Keratinocyte (primary cell): ENCODE data around the gene PCSK2. TPM values are rescaled to one million over a fixed set of nuclear protein-coding genes. Genes with fewer than 3 reads are reported as not detected.

Experiments used
- DNase-seq: peaks from one replicate; pipeline ENCODE4 v3.0.0-alpha.2; 2011; ENCODE audit warnings: low read depth, missing footprints, low spot score
- FAIRE-seq: peaks from 2 replicates; lab custom pipeline; 2011; peaks lifted over from hg19 to GRCh38; lab: Jason Lieb, UNC
- H2AFZ ChIP-seq: 2 replicates; pipeline ENCODE4 v1.6.0; 2012; ENCODE audit warnings: low read length, control low read depth, inconsistent platforms; ENCODE audit not compliant: control insufficient read depth
- H3K27ac ChIP-seq: 2 replicates; pipeline ENCODE4 v1.5.1; 2011; ENCODE audit warnings: low read length; ENCODE audit not compliant: control insufficient read depth, insufficient read depth
- H3K27me3 ChIP-seq: 3 replicates; pipeline ENCODE4 v1.6.0; 2011; ENCODE audit warnings: low read length; ENCODE audit not compliant: control insufficient read depth, insufficient read depth; ENCODE audit errors: extremely low read depth
- H3K36me3 ChIP-seq, 2 experiments: 2 replicates in 1 of 2; 3 replicates in 1 of 2; pipeline ENCODE4 v1.5.1; 2011; ENCODE audit warnings: low read length in 2 of 2, mild to moderate bottlenecking in 1 of 2; ENCODE audit not compliant: control insufficient read depth in 2 of 2, insufficient read depth in 2 of 2; ENCODE audit errors: extremely low read depth in 1 of 2
- H3K4me1 ChIP-seq: 3 replicates; pipeline ENCODE4 v1.5.1; 2011; ENCODE audit warnings: low read length; ENCODE audit not compliant: control insufficient read depth, insufficient read depth; ENCODE audit errors: extremely low read depth
- H3K4me2 ChIP-seq: 3 replicates; pipeline ENCODE4 v1.6.0; 2011; ENCODE audit warnings: low read depth, low read length; ENCODE audit not compliant: control insufficient read depth, insufficient read depth; ENCODE audit errors: extremely low read depth
- H3K4me3 ChIP-seq, 3 experiments: fragments of 200-600 bp in 1 of 3; sonication (generic) in 1 of 3; 2 replicates in 2 of 3; 3 replicates in 1 of 3; pipeline ENCODE4 v1.5.1; 2011 to 2016; ENCODE audit warnings: low read length in 3 of 3, mild to moderate bottlenecking in 3 of 3, control low read depth in 2 of 3, inconsistent platforms in 1 of 3, low read depth in 1 of 3, mixed read lengths in 1 of 3, mixed run types in 1 of 3, moderate library complexity in 1 of 3; ENCODE audit not compliant: control insufficient read depth in 2 of 3, insufficient read depth in 2 of 3; ENCODE audit errors: extremely low read depth in 1 of 3
- H3K79me2 ChIP-seq: 2 replicates; pipeline ENCODE4 v1.6.0; 2012; ENCODE audit warnings: low read length; ENCODE audit not compliant: control insufficient read depth, insufficient read depth
- H3K9ac ChIP-seq: 3 replicates; pipeline ENCODE4 v1.6.0; 2011; ENCODE audit warnings: low read length; ENCODE audit not compliant: control insufficient read depth, insufficient read depth; ENCODE audit errors: extremely low read depth
- H3K9me1 ChIP-seq: 3 replicates; pipeline ENCODE4 v1.6.0; 2011; ENCODE audit warnings: low read length; ENCODE audit not compliant: control insufficient read depth, insufficient read depth; ENCODE audit errors: extremely low read depth
- H3K9me3 ChIP-seq: 2 replicates; pipeline ENCODE4 v1.5.1; 2012; ENCODE audit warnings: low read depth, low read length; ENCODE audit not compliant: control insufficient read depth
- H4K20me1 ChIP-seq: 3 replicates; pipeline ENCODE4 v1.6.0; 2011; ENCODE audit warnings: low read length; ENCODE audit not compliant: control insufficient read depth, insufficient read depth; ENCODE audit errors: extremely low read depth
- EZH2 ChIP-seq: IDR thresholded peaks from one replicate; pipeline ENCODE4 v1.6.1; 2012; ENCODE audit warnings: inconsistent platforms, mild to moderate bottlenecking, low read length, moderate library complexity
- dilution Hi-C: fragments of 300-500 bp; cut with MboI; formaldehyde crosslinking; loops from one replicate; pipeline ENCODE4 v1.7.0; 2020; ENCODE audit warnings: low sequenced_read_pairs; ENCODE audit not compliant: extremely low pct_ligation_motif_present
- polyA plus RNA-seq, 5 experiments: library from polyadenylated mRNA; depleted of rRNA in 3 of 5; stranded (reverse) in 3 of 5; stranded (forward) in 1 of 5; unstranded in 1 of 5; fragments of >200 nt; gene quantifications; 1 replicate in 1 of 5; 2 replicates in 3 of 5; 3 replicates in 1 of 5; pipeline versions ENCODE4 v1.2.1 to v1.2.3, GENCODE V29; 2011 to 2012; ENCODE audit warnings: missing spikeins in 2 of 5, low read depth in 1 of 5, low replicate concordance in 1 of 5
- TF ChIP-seq, protein P1 (sequence below), 3 experiments: IDR thresholded peaks in 1 of 3; conservative IDR thresholded peaks in 1 of 3; optimal IDR thresholded peaks in 1 of 3; 2 replicates in 2 of 3; 3 replicates in 1 of 3; pipeline versions ENCODE3 to v1.5.1; 2011; ENCODE audit warnings: low read length in 3 of 3, mild to moderate bottlenecking in 3 of 3, moderate library complexity in 2 of 3, control low read depth in 1 of 3, inconsistent platforms in 1 of 3; ENCODE audit not compliant: insufficient read depth in 2 of 3; ENCODE audit errors: extremely low read depth in 1 of 3

Gene PCSK2
- polyA plus RNA-seq, 1 donor (not counting 4 experiments of a cell fraction or from before 2014, with no cell fraction given) = not detected

DNA sequence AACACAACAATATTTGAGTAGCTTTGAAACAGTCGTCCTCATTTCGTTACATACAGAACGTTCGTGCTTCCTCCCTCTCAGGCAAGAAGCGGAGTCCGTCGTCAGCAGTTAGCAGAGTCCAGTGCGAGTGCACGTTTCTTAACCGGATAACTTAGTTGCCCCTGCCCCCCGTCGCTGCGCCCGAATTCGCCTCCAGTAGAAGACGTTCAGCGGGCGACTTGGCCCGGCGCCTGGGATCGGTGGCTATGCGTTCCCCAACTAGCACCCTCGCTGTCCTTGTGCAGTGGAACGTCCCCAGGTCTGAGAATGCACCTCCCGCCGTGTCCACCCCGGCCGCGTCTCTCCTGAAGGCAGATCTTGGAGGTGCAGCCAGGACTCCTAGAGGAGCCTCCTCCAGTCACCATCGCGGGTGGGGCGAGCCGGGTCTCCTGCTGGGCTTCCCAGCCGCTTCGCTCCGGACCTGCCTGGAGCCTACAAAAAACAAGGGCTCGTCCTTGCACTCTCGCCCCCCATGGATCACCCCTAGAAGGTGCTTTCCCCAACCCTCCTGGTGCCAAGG, 910 bp upstream of the PCSK2 start:
- H3K4me2 ChIP-seq = no peak overlapping the region
- H4K20me1 ChIP-seq = no peaks in the 10 kb centered on the region
- H3K27me3 ChIP-seq = peaks cover 48% of the 10 kb centered on the region
- H3K79me2 ChIP-seq = no peaks in the 10 kb centered on the region
- H2AFZ ChIP-seq = no peak overlapping the region
- FAIRE-seq (no peak), DNase-seq (no peak)
- H3K9ac ChIP-seq = no peak overlapping the region
- H3K4me1 ChIP-seq = no peaks in the 10 kb centered on the region
- no peaks in the 10 kb centered on the region for H3K9me3 ChIP-seq
- no peaks in the 10 kb centered on the region for H3K9me1 ChIP-seq
- no peak overlapping the region for H3K4me3 ChIP-seq
- peak; percentile 72 for TF ChIP-seq EZH2
- TF ChIP-seq, protein P1, sequence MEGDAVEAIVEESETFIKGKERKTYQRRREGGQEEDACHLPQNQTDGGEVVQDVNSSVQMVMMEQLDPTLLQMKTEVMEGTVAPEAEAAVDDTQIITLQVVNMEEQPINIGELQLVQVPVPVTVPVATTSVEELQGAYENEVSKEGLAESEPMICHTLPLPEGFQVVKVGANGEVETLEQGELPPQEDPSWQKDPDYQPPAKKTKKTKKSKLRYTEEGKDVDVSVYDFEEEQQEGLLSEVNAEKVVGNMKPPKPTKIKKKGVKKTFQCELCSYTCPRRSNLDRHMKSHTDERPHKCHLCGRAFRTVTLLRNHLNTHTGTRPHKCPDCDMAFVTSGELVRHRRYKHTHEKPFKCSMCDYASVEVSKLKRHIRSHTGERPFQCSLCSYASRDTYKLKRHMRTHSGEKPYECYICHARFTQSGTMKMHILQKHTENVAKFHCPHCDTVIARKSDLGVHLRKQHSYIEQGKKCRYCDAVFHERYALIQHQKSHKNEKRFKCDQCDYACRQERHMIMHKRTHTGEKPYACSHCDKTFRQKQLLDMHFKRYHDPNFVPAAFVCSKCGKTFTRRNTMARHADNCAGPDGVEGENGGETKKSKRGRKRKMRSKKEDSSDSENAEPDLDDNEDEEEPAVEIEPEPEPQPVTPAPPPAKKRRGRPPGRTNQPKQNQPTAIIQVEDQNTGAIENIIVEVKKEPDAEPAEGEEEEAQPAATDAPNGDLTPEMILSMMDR (optimal IDR thresholded peaks at IDR 0.05 in 1 of 3, IDR thresholded peaks at IDR 0.05 in 1 of 3, conservative IDR thresholded peaks at IDR 0.05 in 1 of 3; ENCODE audit: extremely low read depth in 1 of 3, insufficient read depth in 2 of 3, low read length in 3 of 3) = no peak
- H3K36me3 ChIP-seq = no peaks in the 10 kb centered on the region
- H3K27ac ChIP-seq = no peak overlapping the region
- dilution Hi-C loops = no loop called here

DNA sequence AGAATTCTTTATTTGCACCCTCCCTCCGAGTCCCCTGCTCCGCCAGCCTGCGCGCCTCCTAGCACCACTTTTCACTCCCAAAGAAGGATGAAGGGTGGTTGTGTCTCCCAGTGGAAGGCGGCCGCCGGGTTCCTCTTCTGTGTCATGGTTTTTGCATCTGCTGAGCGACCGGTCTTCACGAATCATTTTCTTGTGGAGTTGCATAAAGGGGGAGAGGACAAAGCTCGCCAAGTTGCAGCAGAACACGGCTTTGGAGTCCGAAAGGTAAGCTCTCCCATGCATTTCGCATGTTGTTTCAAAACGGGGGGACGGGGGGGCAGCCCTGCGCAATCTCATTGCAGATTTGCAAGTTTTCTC, 357 bp downstream of the PCSK2 start:
- H3K79me2 ChIP-seq = no peaks in the 10 kb centered on the region
- no peak for FAIRE-seq
- dilution Hi-C loops = no loop called here
- H3K4me3 ChIP-seq = no peak overlapping the region
- H3K27me3 ChIP-seq = peaks cover 48% of the 10 kb centered on the region
- H3K27ac ChIP-seq = no peak overlapping the region
- H3K9me3 ChIP-seq = no peaks in the 10 kb centered on the region
- H4K20me1 ChIP-seq = no peaks in the 10 kb centered on the region
- no peak overlapping the region for H3K4me2 ChIP-seq
- H3K9ac ChIP-seq = no peak overlapping the region
- H3K4me1 ChIP-seq = no peaks in the 10 kb centered on the region
- H2AFZ ChIP-seq = no peak overlapping the region
- TF ChIP-seq, protein P1 (optimal IDR thresholded peaks at IDR 0.05 in 1 of 3, IDR thresholded peaks at IDR 0.05 in 1 of 3, conservative IDR thresholded peaks at IDR 0.05 in 1 of 3; ENCODE audit: extremely low read depth in 1 of 3, insufficient read depth in 2 of 3, low read length in 3 of 3) = no peak
- no peak for TF ChIP-seq EZH2
- no peak for DNase-seq
- H3K36me3 ChIP-seq = no peaks in the 10 kb centered on the region
- H3K9me1 ChIP-seq = no peaks in the 10 kb centered on the region
